OCI-M2 (cell line): ENCODE measurements around the gene OS9.

Source experiments
- DNase-seq: peaks from one replicate; lab custom pipeline; 2025; ENCODE audit not compliant: unreplicated experiment; lab: John Stamatoyannopoulos, UW

Gene OS9

GRCh38 chr12:57722716-57723629, 29.0 kb downstream of the OS9 start:
- DNase-seq = no peak

DNA sequence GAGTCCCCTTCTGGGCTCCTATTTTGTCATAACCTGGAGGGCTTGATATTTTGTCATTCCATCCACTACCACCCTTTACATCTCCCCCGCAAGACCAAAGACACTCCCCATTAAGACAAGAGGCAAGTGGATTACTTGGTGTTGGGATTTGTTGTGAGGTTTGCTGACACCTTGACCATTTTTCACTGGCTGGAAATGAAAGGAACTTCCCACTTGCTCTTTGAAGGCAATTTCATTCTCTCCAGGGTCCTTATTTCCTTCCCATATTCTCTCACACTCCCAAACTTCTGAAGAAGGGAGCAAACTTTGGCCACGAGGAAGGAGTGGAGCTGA, 29.7 kb downstream of the OS9 start:
- no peak for DNase-seq

DNA sequence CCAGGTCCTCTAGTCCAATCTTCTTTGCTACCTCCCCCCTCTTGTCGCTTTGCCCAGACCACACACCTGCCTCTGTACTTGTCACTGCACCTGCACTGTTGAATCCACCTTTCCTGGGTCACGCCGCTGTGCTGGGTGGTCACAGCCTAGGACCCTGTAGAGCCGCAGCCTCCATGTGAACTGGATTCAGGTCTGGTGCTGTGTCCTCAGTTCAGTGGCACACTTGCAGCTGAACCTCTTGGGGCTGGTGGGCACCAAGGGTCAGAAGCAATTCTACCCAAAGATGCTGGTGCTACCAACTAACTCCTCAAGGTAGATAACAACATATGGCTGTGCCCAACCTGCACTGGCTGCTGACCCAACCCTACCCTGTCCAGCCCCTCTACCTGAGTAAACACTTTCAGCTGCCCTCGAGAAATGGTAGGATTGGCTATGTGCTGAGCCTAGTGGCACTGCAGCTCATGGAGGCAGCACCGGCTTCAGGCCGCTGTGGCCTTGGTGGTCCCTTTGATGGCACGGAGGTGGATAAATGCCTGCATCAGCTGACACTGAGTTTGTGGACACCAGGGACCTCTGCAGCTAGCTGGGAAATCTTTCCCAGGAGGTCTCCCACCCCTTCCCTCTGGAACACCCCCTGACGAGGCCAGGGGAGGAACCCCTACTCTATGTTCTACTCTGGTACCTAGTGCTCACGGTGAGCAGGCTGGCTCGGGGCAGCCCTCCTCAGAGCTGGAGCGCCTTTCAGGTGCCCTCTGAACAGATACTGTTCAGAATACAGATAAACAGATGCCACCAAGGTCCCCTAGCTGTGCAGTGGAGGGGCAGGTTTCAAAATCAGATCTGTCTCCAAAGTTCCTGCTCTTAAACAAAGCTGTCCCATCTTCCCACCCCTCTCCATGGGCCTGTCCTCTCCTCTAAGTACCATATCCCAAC, 30.3 kb downstream of the OS9 start:
- no peak for DNase-seq

- DNase-seq = no peak
Observed at GRCh38 chr12:57724936-57725740, 31.2 kb downstream of the OS9 start.

GRCh38 chr12:57725851-57726150, 31.9 kb downstream of the OS9 start:
- DNase-seq = no peak

DNA sequence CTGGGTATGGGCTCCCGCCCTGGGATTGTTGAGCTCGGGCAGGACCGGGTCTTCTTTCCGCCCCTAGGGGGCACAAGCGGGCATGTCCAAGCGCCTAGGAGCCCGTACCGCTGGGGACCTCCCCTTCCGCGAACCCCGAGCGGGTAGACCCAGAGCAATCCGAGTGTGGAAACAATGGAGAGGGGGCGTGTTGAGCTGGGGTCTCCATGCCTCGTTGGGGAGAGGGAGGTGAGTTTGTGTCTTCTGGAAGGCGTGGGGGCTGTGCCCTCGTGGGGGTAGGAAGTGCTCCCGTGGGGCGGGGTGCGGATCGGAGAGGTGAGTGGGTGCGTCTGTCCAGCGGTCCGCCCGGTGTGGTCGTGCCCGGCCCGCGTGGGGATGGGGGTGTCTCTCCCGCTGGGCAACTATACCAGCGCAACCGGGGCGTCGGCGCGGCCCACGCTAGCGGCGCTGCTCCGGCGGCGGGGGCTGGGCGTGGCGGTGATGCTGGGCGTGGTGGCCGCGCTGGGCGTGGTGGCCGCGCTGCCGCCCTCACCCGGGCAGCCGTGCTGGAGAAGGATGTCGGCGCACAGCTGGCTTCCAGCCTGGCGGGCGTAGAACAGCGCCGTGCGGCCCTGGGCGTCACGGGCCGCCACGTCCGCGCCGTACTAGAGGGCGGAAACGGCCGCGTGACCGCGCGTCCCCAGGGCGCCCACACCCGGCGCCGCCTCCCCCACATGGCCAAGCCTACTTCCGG, 32.4 kb downstream of the OS9 start:
- DNase-seq = no peak

- no peak for DNase-seq
Observed at GRCh38 chr12:57726884-57727757, 33.2 kb downstream of the OS9 start.

DNA sequence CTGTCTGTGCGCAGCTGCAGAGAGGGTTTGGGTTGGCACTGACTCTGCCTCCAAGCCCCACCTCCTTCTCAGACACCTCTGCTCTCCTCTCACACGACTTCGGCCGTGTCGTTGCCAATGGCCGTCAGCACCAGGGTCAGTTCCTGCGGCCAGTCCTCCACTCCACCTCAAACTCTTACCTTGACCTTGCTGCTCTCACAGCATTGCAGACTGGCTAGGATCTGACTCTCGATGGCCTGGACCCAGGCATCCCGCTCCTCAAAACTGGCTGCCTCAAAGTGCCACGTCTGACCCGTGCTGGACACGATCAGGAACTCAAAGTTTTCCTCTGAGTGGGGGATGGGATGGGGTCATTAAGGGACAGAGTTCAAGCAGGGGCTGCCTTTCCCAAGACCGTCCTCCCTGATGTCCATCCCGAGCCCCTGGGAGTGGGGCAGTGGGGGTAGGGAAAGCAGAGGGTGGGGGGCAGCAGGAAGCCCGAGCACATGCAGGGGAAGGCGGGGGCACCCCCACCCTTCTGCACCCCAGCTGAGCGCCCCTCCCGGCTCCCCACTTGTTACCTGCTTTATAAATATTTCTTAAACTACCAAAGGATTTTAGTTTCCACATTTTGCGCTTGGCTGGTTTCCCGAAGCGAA, 33.9 kb downstream of the OS9 start:
- DNase-seq = no peak

DNA sequence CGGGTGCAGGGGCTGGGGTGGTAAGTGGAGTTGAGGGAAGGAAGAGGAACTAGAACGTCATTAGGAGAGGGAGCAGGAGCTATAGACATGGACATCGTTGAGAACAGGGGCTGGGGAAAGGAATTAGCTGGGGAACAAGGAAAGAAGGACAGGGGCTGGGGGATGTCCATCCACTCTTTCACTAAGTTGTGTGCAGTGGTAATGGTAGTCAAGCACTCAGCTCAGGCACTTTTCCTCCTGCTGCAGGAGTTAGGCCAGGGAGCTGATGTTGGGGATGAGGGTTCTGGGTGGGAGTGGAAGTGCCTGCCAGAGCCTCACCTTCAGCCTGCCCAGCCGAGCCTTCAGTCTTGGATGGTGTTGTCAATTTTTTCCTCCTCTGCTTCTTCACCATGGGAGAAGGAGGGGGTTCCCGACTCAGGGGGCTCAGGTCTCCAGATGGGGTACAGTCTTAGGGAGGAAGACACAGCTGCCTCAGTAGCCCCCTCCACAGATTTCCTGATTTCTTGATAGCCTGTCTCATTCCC, 35.5 kb downstream of the OS9 start:
- no peak for DNase-seq

DNA sequence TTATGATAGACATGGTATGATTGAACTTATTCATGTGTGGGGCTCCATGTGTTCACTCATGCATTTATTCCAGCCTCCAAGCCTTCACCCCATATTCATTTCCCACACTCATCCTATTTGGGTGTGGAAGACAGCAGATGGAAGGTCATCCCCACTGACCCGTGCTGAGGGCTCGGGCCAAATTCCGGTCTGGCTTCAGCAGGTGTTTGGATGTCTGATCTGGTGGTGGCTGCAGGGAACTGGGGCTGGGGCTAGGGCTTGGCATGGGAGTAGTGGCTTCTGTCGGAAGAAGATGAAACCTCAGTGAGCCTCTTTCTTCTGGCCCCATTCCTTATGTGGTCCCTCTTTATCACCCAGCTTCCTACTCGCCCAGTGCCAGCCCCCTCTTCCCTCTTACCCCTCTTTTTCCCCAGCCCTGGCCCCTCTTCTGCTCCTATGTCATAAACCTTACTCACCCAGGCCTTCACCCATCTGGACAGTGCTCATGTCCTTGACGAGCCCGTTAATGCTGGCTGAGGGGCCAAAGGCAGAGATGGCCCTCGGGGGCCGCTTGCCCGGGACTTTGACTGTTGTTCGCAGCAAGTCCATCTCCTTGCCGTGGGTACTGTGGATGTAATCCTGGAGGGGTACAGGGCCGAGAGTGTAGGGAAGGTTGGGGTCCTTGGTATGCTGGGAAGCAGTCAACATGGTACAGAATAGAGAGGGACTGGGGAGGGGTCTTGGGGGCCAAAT, 36.6 kb downstream of the OS9 start:
- DNase-seq = no peak

DNA sequence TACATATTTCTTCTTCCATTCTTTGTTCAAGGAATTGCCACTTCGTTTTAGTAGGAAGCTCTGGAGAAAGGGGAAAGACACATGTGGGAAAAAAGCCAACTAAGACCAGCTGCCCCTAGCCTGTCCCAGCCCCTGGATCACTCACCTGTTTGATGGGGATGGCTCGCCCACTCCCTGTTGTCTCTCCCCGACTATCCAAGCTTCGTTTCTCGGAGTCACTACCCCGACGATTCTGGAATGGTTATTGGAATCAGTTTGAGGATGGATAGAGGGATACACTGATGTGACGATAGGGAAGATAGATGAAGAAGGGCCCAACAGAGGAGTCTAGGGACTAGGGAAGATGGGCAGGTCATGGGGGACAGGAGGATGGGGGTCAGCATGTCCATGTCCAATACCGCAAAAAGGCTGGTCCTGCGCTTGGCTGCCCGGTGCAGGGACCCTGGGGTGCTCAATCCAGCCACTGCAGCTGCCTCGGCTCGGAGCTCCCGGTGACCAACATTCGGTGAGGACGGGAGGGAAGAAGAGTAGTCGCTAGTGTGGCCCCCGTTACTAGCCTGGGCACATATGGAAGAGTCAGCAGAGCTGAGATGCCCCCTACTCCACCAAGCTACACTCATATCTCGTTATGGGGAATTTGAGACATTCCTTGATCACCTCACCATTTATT, 37.6 kb downstream of the OS9 start:
- DNase-seq = no peak

GRCh38 chr12:57732270-57732669, 38.3 kb downstream of the OS9 start:
- DNase-seq = no peak

DNA sequence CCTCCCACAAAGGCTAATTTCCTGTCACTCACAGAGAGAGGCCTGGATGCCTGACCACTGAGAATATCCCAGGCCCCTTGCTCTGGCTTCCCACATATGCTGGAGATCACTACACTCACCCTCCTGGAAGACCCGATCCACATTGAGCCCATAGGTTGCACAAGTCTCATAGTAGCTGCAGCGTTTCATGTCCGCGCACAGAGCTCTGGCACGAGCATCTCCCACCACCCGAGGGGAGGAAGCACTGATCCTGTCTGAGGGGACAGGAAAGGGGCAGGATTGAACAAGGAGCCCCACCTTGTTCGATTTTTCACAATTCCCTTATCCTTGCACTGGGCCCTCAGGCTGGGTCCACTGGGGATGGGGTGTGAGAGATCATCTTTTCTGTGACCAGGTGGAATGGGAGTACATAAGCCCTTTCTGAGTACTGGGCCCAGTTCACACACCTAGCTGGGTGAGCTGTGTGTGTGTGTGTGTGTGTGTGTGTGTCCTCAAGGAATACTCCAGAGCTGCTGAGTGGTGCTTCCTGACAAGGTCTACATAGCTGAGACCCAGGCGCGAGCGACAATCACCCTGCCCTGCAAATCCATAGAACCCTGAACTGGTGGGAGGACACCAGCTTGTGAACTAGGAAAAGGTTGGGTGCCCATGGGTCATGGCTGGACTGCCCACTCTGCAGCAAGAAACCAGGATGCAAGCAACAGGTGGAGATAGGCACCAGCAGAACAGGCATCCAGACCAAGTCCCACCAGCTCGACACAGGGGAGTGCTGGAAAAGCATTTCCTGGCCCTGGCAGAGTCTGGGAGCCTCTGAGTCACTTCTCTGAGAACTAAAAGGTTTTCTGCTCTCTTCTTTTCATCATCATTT, 39.0 kb downstream of the OS9 start:
- no peak for DNase-seq

DNA sequence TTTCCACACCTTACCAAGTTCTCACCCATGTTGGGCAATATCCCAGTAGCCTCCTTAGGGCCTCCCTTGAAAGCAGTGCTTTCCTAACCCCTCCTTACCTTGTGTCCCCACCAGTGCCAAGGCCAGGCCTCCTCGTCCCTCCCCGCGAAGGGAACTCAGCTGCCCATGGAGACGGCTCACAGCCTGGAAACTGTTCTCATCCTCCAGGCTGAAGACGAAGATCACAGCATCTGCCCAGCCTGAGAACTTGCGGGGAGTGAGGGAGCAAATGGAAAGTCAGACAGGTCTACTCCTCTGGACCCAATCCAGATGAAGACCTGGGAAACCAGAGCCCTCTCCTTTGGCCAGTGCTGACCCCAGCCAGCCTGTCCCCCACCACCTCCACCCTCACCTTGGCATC, 40.0 kb downstream of the OS9 start:
- DNase-seq = no peak

DNA sequence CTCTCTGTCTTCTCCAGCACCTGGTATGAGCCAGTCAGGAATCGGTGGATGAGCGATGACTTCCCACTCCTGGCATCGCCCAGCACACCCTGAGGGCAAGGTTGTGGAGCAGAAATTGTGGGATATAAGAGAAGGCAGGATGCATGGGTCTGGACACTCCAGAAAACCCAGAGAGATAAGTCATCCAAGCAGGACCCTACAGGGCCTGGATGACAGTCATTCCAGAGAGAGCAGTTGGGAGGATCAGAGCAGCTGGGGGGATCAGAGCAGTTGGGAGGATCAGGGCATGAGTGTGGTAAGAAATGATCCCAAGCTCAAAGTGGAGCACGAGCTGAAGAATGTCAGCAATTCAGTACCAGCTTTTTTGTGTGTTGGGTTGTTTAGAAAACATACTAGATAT, 40.7 kb downstream of the OS9 start:
- no peak for DNase-seq

DNA sequence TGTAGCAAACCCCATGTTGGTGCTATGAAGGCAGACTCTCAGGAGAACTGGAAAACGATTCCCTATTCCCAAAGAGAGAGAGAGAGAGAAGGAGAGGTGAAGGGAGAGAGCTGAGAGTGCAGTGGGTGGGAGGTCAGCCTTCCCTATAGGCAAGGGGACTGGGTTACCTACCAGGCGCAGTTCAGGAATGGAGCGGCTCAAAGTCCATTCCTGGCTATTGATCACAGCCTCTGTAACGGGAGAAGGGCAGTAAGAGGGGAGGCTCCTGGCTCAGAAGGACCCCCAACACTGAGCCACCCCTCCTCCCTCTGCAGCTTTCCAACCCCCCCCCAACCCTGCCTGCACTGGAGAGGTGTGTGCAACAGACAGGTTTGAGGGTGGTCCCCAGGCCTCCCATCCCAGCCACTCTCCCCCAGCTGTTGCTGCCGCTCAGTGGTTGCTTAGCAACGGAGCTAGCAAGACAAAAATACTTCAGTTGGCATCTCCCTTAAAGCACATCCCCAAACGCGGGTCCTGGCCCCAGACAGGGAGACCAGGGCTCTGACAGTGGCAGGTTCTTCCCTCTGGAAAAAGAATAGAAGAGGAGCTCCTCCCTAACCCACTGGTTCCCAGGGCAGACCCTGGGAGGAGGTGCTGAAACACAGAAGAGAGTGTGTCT, 41.4 kb downstream of the OS9 start:
- DNase-seq = no peak
